BJ (cell line): Measurements from ENCODE around the gene GCK. TPM values are rescaled to one million over a fixed set of nuclear protein-coding genes. Genes with fewer than 3 reads are reported as not detected.

ENCODE experiments used
- CTCF ChIA-PET: fragments of 350-600 bp; formaldehyde crosslinking; extraction: SDS; loops from one replicate; lab custom pipeline; 2021; ENCODE audit warnings: antibody characterized with exemption, inconsistent platforms; lab: Yijun Ruan, JAX
- POLR2A ChIA-PET: fragments of 300-600 bp; sonication (Branson Sonifier 250); formaldehyde crosslinking; extraction: SDS; loops from one replicate; lab custom pipeline; 2021; ENCODE audit warnings: antibody characterized with exemption; lab: Charles Lee
- DNase-seq: peaks from one replicate; pipeline ENCODE4 v3.0.0-alpha.2; 2011; ENCODE audit warnings: low read depth
- H3K27me3 ChIP-seq: 2 replicates; pipeline ENCODE4 v1.6.0; 2011; ENCODE audit warnings: low read length; ENCODE audit not compliant: control insufficient read depth, insufficient read depth
- H3K36me3 ChIP-seq: 2 replicates; pipeline ENCODE4 v1.5.1; 2011; ENCODE audit warnings: low read length; ENCODE audit not compliant: control insufficient read depth, insufficient read depth
- H3K4me3 ChIP-seq: 2 replicates; pipeline ENCODE4 v1.5.1; 2011; ENCODE audit warnings: low read depth, mild to moderate bottlenecking, control low read depth, low read length
- polyA plus RNA-seq: library from polyadenylated mRNA; depleted of rRNA; stranded (reverse); fragments of >200 nt; gene quantifications from 2 replicates; pipeline ENCODE4 v1.2.3, GENCODE V29; 2011
- TF ChIP-seq, protein P1 (sequence below): IDR thresholded peaks from 2 replicates; pipeline ENCODE4 v1.5.1; 2011; ENCODE audit warnings: low read depth, mild to moderate bottlenecking, control low read depth, inconsistent platforms, low read length, moderate library complexity; ENCODE audit not compliant: insufficient read depth

GCK gene
- polyA plus RNA-seq, 1 experiment = 0.40 TPM

GRCh38 chr7:44196450-44196872, 7.2 kb upstream of the GCK start:
- ChIA-PET CTCF (interaction anchor here (0.6 to 5.5 kb wide), 25 partner anchors 8 to 369 kb away, joined by 3 to 52 read pairs (median 4); partner anchors contain the start of genes PGAM2 and POLD2), POLR2A (no interaction called here)
- Histone ChIP-seq H3K36me3 (no peaks in the 10 kb centered on the region), H3K4me3 (no peak overlapping the region), H3K27me3 (no peaks in the 10 kb centered on the region; the same call in 1 of the 2 replicates)
- no peak for DNase-seq
- TF ChIP-seq, protein P1, sequence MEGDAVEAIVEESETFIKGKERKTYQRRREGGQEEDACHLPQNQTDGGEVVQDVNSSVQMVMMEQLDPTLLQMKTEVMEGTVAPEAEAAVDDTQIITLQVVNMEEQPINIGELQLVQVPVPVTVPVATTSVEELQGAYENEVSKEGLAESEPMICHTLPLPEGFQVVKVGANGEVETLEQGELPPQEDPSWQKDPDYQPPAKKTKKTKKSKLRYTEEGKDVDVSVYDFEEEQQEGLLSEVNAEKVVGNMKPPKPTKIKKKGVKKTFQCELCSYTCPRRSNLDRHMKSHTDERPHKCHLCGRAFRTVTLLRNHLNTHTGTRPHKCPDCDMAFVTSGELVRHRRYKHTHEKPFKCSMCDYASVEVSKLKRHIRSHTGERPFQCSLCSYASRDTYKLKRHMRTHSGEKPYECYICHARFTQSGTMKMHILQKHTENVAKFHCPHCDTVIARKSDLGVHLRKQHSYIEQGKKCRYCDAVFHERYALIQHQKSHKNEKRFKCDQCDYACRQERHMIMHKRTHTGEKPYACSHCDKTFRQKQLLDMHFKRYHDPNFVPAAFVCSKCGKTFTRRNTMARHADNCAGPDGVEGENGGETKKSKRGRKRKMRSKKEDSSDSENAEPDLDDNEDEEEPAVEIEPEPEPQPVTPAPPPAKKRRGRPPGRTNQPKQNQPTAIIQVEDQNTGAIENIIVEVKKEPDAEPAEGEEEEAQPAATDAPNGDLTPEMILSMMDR = peak; percentile 88

- CTCF ChIA-PET = interaction anchor here (0.7 to 5.5 kb wide), 24 partner anchors 9 to 370 kb away, joined by 3 to 52 read pairs (median 4); partner anchors contain the start of genes PGAM2 and POLD2
- no peaks in the 10 kb centered on the region for H3K36me3 ChIP-seq
- POLR2A ChIA-PET = no interaction called here
- no peaks in the 10 kb centered on the region; the same call in 1 of the 2 replicates for H3K27me3 ChIP-seq
- TF ChIP-seq, protein P1 = no peak
- no peak overlapping the region for H3K4me3 ChIP-seq
- no peak for DNase-seq
Observed at GRCh38 chr7:44195889-44196288, 6.7 kb upstream of the GCK start.

DNA sequence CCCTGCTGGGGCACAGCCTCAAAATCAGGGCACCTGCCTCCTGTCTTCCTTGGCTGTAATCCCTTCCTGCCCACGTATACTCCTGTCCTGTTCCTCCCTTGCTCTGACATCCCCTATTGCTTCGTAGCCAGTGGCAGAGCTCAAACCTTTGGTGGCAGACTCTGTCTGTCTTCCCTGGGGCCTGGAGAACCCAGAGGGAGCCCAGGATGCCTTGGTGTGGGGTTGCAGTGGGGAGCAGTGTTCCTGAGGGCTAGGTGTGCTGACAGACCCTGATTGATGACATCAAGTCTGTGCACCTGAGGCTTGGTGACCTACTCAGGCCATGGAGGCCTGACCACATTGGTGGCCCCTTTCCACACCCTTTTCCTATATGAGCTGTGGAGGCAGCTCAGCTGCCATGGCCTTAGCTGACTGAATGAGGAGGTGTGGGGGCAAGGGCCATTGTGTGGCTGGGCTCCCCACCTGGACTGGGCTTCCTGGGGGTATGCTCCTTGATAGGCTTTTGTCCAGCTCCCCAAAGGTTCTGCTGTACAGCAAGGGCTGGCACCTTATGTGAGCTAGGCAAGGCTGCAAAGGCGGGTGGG, 5.4 kb upstream of the GCK start:
- H3K27me3 ChIP-seq = no peaks in the 10 kb centered on the region; the same call in 1 of the 2 replicates
- TF ChIP-seq, protein P1 = no peak
- no peak overlapping the region for H3K4me3 ChIP-seq
- H3K36me3 ChIP-seq = no peaks in the 10 kb centered on the region
- no peak for DNase-seq
- POLR2A ChIA-PET = no interaction called here
- CTCF ChIA-PET = interaction anchor here (1.3 to 5.5 kb wide), 6 partner anchors 9 to 175 kb away, joined by 3 to 52 read pairs (median 16); partner anchors contain the start of gene PGAM2

GRCh38 chr7:44194069-44194468, 4.8 kb upstream of the GCK start:
- ChIA-PET POLR2A (no interaction called here), CTCF (interaction anchor here (1.3 to 5.5 kb wide), 6 partner anchors 8 to 174 kb away, joined by 3 to 52 read pairs (median 16); partner anchors contain the start of gene PGAM2)
- TF ChIP-seq, protein P1 = no peak
- Histone ChIP-seq H3K36me3 (no peaks in the 10 kb centered on the region), H3K27me3 (no peaks in the 10 kb centered on the region; the same call in 1 of the 2 replicates), H3K4me3 (no peak overlapping the region)
- DNase-seq = no peak

DNA sequence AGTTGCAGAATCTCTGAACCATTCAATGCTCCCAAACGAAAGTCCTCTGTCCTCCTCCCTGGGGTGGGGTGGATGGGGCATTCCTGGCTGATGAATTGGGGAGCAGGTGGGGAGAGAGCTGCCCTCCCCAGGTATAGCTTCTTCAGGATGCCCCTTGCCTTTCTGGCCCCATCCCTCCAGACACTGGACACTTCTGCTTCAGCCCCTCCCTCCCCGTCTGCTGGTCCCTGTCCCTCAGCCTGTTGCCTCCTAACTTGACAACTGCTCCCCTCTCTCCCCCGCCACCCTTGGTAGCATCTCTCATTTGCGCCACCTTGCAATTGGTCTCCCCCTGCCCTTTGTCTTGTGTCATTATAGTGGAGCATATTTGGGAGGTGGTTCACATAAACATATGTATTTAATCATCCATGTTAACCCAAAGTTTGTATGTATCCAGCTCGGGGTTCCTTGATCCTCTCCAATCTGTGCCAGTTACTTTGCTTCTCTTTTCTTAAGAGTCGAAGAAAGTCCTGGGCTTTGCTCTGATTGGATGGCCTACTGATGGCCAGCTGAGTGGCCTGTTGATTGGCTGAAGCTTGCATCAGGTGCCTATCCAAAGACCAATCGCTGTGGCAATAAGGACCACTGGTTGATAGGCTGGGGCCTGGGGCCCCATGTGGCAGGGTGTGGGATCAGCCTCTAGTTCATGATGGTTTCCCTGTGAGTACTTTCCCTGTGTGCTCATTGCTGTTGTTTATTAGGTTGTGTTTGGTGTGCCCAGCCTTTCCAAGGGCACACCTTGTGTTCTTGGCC, 4.0 kb upstream of the GCK start:
- Histone ChIP-seq H3K27me3 (no peaks in the 10 kb centered on the region; the same call in 1 of the 2 replicates), H3K36me3 (no peaks in the 10 kb centered on the region), H3K4me3 (no peak overlapping the region)
- TF ChIP-seq, protein P1 = no peak
- ChIA-PET POLR2A (no interaction called here), CTCF (interaction anchor here (1.3 to 5.5 kb wide), 3 partner anchors 7 to 173 kb away, joined by 4 to 52 read pairs (median 7); no protein-coding TSS in a partner anchor)
- DNase-seq = no peak
